HG03045 (cell line): Measurements from ENCODE around the gene PRDM16.

Experiments used
- ATAC-seq: cut with Tn5 transposase; IDR thresholded peaks from one replicate; pipeline ENCODE4 v1.9.1; 2021; ENCODE audit warnings: mild to moderate bottlenecking, moderate library complexity; ENCODE audit not compliant: unreplicated experiment

The PRDM16 gene

DNA sequence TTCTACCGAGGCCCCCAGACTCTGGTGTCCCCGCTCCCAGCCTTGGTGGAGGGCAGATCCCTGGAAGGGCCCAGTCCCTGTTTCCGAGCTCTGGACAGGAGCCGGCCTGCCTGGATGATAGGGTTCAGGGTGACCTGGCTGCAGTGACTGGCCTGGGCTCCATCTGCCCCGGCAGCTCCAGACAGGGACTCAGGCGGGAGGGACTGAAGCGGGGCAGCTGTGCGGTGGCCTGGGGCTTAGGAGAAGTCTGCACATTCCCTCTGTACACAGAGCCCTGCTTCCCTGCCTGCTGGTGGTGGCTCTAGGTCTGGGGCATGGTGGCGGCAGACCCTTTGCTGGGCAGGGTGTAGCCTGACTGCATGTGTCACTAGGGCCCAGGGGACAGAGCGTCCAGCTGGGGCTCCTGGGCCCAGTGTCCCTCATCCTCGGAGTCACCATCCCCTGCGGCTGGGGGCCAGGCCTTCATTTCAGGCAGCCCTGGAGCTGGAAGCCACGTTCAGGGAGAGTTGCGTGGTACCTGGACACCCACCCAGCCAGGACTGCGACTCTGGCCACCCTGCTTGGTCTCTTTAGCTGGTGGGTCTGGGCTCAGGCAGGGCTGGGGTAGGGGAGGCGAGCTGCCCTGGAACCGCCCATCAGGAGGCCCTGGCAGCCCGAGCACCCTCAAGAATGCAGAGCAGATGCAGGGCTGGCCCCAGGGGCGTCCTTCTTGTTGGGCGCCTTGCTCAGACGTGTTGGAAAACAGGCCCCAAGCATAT, 395.1 kb downstream of the PRDM16 start:
- no peak for ATAC-seq

- no peak for ATAC-seq
These were observed 395.6 kb downstream of the PRDM16 start for GRCh38 chr1:3464649-3465025.

GRCh38 chr1:3465091-3465934, 396.3 kb downstream of the PRDM16 start:
- no peak for ATAC-seq

DNA sequence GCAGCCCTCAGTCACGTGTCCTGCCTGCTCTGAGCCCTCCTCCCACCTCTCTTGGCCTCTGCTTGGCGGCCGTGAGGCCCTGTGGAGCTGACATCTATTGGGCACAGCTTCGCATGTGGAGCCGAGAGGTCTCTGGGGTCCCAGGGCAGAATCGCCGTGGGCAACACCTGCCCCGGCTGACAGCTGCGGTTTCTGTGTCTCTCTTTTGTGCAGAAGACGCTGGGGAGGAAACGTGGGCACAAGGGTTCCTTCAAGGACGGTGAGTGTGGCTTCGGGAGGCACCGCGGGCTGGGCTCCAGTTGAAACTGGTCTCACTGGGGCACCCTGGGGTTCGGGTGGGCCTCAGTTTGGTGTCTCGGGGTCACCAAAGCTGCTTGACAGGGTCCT, 396.9 kb downstream of the PRDM16 start:
- no peak for ATAC-seq

- no peak for ATAC-seq
These were observed 397.5 kb downstream of the PRDM16 start for GRCh38 chr1:3466366-3467075.

DNA sequence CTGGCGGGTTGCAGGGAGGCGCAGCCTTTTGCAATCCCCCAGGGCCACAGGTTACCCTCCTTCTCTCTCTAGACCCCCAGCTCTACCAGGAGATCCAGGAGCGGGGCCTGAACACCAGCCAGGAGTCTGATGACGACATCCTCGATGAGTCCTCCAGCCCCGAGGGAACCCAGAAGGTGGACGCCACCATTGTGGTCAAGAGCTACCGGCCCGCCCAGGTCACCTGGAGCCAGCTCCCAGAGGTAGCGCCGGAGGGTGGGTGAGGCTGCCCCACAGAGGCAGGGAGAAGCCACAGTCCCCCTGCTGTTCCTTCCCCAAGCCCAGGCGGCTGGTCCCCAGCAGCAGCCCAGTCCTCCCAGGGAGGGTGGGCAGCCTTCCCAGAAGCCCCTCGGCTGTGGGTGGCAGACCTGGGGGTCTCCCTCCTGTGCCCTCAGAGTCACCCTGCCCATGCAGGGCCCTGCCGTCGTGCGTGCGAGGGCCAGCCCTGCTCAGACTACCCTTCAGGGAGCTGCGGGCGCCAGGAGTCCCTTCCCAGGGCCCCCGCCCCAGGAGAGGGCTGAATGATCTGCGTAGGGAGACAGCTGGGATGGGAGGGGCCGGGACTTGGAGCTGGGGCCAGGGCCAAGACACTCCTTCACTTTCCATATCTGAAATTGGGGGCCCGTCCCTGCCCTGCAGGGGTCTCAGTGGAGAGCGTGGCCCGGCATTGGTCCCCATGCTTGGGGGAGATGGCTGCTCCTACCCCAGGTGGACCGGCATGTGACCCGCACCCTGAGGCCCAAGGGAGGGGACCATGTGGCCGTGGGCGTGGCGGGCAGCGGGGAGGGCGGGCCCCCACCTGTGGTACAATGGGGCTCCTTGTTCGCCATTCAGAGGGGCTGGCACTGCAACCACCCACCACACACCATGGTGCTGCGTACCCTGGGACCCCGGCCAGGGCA, 398.4 kb downstream of the PRDM16 start:
- ATAC-seq: no peak

GRCh38 chr1:3468236-3469103, 399.5 kb downstream of the PRDM16 start:
- ATAC-seq: no peak

DNA sequence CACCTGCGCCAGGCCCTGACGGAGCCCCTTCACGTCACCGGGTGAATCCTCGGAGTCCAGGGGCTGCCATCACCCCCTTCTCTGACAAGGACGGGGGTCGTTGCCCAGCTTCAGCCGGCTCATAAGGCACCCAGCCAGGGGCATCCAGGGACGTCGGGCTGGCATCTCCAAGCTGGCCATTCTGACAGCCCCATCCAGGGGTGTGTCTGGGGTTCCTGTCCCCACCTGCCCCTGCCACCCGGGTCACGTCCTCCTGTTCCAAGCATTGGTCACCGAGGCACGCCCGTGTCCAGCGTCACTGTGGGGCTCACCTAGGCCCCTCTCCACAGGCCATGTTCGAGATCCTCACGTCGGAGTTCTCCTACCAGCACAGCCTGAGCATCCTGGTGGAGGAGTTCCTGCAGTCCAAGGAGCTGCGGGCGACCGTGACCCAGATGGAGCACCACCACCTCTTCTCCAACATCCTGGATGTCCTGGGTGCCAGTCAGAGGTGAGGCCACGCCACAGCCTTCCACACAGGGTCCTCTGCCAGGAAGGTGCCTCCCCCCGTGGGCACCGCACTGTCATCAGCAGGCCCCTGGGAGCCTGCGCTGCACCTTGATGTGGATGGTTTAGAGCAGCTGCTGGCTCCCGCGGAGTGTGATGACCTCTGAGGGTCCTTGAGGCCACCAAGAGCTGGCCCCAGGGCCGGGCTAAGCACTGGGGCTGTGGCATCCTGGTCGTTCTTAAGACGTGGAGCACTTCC, 400.3 kb downstream of the PRDM16 start:
- no peak for ATAC-seq

GRCh38 chr1:3469849-3470649, 401.0 kb downstream of the PRDM16 start:
- no peak for ATAC-seq

- no peak for ATAC-seq
These were observed 401.8 kb downstream of the PRDM16 start for GRCh38 chr1:3470650-3471355.

DNA sequence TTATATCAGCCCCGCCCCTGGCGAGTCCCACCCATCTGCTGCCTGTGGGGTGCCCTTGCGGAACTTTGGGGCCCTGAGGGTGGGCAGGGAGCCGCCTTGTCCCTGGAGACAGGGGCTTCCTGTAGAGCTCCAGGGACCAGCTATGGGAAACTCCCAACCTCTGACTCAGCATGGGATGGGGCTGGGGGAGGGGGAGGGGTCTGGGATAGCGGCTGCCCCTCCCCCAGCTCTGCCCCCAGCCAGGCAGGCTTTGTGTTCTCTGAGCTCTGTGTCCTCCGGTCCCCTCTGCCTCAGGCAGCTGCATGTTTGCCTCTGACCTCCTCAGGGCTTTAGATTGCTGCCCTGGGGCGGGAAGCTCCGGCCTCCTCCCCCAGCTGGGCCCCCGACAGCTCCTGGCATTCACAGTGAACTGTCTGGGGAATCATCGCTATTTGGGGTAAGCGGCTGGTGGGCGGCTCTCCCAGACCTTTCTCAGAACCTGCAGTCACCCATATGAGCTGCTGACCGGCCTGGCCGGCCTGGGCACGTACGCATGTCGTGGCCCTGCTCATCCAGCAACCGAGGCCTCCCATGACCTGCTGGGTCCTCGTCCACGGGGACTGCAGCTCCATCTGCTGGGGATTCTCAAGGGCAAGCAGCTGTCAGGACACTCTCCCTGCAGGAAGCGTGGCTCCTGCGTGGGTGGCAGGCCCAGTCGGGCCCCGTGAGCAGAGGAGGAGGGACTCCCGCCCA, 402.5 kb downstream of the PRDM16 start:
- no peak for ATAC-seq

GRCh38 chr1:3472088-3472850, 403.3 kb downstream of the PRDM16 start:
- ATAC-seq: no peak

DNA sequence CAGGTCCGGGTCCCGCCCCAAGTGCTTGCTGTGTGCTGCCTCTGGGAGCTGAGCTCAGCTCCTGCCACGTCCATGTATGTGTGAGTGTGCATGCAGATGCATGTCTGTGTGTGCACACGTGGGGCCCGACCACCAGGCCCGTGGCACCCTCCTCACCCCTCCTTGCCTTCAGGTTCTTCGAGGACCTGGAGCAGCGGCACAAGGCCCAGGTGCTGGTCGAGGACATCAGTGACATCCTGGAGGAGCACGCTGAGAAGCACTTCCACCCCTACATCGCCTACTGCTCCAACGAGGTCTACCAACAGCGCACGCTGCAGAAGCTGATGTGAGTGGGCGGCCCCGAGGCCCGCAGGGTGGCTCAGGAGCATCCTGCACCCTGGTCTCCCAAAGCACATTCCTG, 403.9 kb downstream of the PRDM16 start:
- no peak for ATAC-seq

- ATAC-seq: no peak
These were observed 404.4 kb downstream of the PRDM16 start for GRCh38 chr1:3473381-3473844.

GRCh38 chr1:3474016-3474415, 405.0 kb downstream of the PRDM16 start:
- ATAC-seq: no peak

GRCh38 chr1:3474421-3474820, 405.4 kb downstream of the PRDM16 start:
- ATAC-seq: no peak
